ENCODE data around the gene FAAP20. TPM values are rescaled to one million over a fixed set of nuclear protein-coding genes. Genes with fewer than 3 reads are reported as not detected.
A peak's percentile ranks its signal among the peaks of the same experiment; 100 is the strongest.

The FAAP20 gene
- total and polyA plus RNA-seq, 7 donors, result 17.8 to 48.1 (median 22.1) TPM

GRCh38 chr1:2195785-2196184 lies 1.2 kb upstream of the FAAP20 start:
- TF ChIP-seq, protein P1, sequence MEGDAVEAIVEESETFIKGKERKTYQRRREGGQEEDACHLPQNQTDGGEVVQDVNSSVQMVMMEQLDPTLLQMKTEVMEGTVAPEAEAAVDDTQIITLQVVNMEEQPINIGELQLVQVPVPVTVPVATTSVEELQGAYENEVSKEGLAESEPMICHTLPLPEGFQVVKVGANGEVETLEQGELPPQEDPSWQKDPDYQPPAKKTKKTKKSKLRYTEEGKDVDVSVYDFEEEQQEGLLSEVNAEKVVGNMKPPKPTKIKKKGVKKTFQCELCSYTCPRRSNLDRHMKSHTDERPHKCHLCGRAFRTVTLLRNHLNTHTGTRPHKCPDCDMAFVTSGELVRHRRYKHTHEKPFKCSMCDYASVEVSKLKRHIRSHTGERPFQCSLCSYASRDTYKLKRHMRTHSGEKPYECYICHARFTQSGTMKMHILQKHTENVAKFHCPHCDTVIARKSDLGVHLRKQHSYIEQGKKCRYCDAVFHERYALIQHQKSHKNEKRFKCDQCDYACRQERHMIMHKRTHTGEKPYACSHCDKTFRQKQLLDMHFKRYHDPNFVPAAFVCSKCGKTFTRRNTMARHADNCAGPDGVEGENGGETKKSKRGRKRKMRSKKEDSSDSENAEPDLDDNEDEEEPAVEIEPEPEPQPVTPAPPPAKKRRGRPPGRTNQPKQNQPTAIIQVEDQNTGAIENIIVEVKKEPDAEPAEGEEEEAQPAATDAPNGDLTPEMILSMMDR (IDR thresholded peaks at IDR 0.05), result no peak
- Histone ChIP-seq H3K27me3 (ENCODE audit: insufficient read depth in 3 of 3, low read length in 2 of 3) (no peaks in the 10 kb centered on the region), H3K27ac (peak overlapping the region; percentile 93), H3K36me3 (ENCODE audit: insufficient read depth in 1 of 2, low read depth in 1 of 2) (peaks cover 0 to 2% of the 10 kb centered on the region in 2 donors), H3K9me3 (no peaks in the 10 kb centered on the region), H3K4me1 (peaks cover 47% of the 10 kb centered on the region), H3K4me3 (peak overlapping the region; percentile 84)
- intact Hi-C loops (cut with DNase I), result loop anchor here (1.0 to 5.0 kb wide), 3 partner anchors 117 to 186 kb away; no protein-coding TSS in a partner anchor
- no peak for DNase-seq
- 65 to 73% (median 68%) methylated on average over 9 to 11 of the region's 11 CpGs for WGBS, 3 donors
- ATAC-seq, result no peak

- Histone ChIP-seq H3K4me3 (peak overlapping the region; percentile 84), H3K27ac (peak overlapping the region; percentile 93), H3K27me3 (ENCODE audit: insufficient read depth in 3 of 3, low read length in 2 of 3) (no peaks in the 10 kb centered on the region), H3K36me3 (ENCODE audit: insufficient read depth in 1 of 2, low read depth in 1 of 2) (peaks cover 0 to 2% of the 10 kb centered on the region in 2 donors), H3K9me3 (no peaks in the 10 kb centered on the region), H3K4me1 (peaks cover 53% of the 10 kb centered on the region)
- intact Hi-C loops (cut with DNase I), result loop anchor here (1.0 to 5.0 kb wide), 4 partner anchors 117 to 337 kb away; partner anchors contain the start of gene HES5 (in 1 of the 2)
- TF ChIP-seq, protein P1 (IDR thresholded peaks at IDR 0.05), result peak; percentile 92
- WGBS, 3 donors, result 1 to 2% (median 2%) methylated on average over 21 to 35 of the region's 35 CpGs
- ATAC-seq (peak; percentile 79 to 84 (median 82)), DNase-seq (peak; percentile 89 to 95)
Measured at GRCh38 chr1:2194898-2195673, 514 bp upstream of the FAAP20 start.

GRCh38 chr1:2193514-2194281 lies 874 bp downstream of the FAAP20 start:
- DNase-seq (no peak), ATAC-seq (no peak)
- Histone ChIP-seq H3K4me1 (peaks cover 46% of the 10 kb centered on the region), H3K27me3 (ENCODE audit: insufficient read depth in 3 of 3, low read length in 2 of 3) (no peaks in the 10 kb centered on the region), H3K4me3 (peak overlapping the region; percentile 84), H3K36me3 (ENCODE audit: insufficient read depth in 1 of 2, low read depth in 1 of 2) (peaks cover 0 to 2% of the 10 kb centered on the region in 2 donors), H3K27ac (peak overlapping the region; percentile 93), H3K9me3 (no peaks in the 10 kb centered on the region)
- WGBS, 3 donors, result 57 to 66% (median 58%) methylated on average over 40 to 44 of the region's 44 CpGs
- intact Hi-C loops (cut with DNase I), result loop anchor here (2.0 to 5.0 kb wide), 2 partner anchors 123 to 339 kb away; partner anchors contain the start of gene HES5 (in 1 of the 2)
- TF ChIP-seq, protein P1 (IDR thresholded peaks at IDR 0.05), result no peak

DNA sequence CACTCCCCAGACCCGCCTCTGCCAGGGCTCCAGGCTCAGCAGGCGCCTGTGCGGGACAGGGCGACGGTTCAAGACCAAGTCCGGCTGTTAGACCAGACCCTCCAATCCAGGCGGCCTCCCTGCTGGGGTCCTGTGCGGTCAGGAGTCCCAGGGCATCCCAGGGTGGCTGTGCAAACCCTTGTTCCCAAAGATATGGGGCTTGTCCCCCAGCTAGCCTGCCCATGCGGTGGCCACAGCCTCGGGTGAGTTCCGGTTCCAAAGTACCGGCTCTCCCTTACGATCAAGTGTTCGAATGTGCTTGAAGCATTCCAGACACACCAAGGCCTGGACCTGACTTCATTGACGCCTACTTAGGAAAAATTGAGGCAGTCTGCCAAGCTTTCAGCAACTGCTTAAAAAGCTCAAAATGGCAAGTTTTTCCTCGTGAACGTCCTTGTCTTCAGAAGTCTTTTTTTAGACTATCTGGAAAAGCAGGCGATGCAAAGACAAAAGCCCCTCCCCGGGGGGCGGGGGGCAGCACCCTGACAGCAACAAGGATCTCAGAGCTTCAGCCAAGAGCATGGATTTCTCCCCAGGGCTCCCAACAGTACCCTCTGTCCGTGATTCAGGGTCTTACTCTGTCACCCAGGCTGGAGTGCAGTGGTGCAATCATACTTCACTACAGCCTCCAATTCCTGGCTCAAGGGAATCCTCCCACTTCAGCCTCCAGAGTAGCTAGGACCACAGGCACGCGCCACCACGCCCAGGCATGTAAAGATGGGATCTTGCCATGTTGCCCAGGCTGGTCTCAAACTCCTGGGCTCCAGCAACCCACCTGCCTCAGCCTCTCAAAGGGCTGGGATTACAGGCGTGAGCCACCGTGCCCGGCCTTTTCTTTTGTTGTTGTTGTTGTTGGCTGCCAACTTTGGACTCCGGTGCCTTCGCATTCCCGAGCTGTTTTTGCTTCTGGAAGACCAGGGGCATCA lies 2.3 kb downstream of the FAAP20 start:
- TF ChIP-seq, protein P1 (IDR thresholded peaks at IDR 0.05), result no peak
- intact Hi-C loops (cut with DNase I), result loop anchor here in 1 of 2 donors (5.0 kb wide), 1 partner anchor 340 kb away; the partner anchor contains the start of gene HES5
- 60 to 69% (median 63%) methylated on average over 30 of the region's 30 CpGs for WGBS, 3 donors
- ATAC-seq (no peak), DNase-seq (no peak)
- Histone ChIP-seq H3K4me1 (peaks cover 43% of the 10 kb centered on the region), H3K27ac (peak overlapping the region; percentile 93), H3K36me3 (ENCODE audit: insufficient read depth in 1 of 2, low read depth in 1 of 2) (peaks cover 0 to 2% of the 10 kb centered on the region in 2 donors), H3K4me3 (peak overlapping the region; percentile 9), H3K27me3 (ENCODE audit: insufficient read depth in 3 of 3, low read length in 2 of 3) (no peaks in the 10 kb centered on the region), H3K9me3 (no peaks in the 10 kb centered on the region)

Data from psoas muscle (tissue), 8 donors.